H1 (cell line): ENCODE data around the gene ADAMTS3. TPM values are rescaled to one million over a fixed set of nuclear protein-coding genes. Genes with fewer than 3 reads are reported as not detected.

Source experiments
- BCL11A ChIP-seq, 2 experiments: IDR thresholded peaks; one replicate each; pipeline ENCODE4 v1.6.1; 2011; ENCODE audit warnings: low read depth in 2 of 2, low read length in 2 of 2, mild to moderate bottlenecking in 2 of 2
- CREB1 ChIP-seq: IDR thresholded peaks from 2 replicates; pipeline ENCODE4 v1.6.1; 2012; ENCODE audit warnings: inconsistent platforms
- CTBP2 ChIP-seq: IDR thresholded peaks from 2 replicates; pipeline ENCODE4 v1.7.0; 2011; ENCODE audit warnings: borderline replicate concordance, mild to moderate bottlenecking, moderate library complexity, mixed read lengths, low read length; ENCODE audit not compliant: insufficient read depth, insufficient read length
- EP300 ChIP-seq, 2 experiments: IDR thresholded peaks; 1 replicate in 1 of 2; 2 replicates in 1 of 2; pipeline ENCODE4 v1.6.1; 2011 to 2012; ENCODE audit warnings: low read depth in 2 of 2, low read length in 2 of 2, mild to moderate bottlenecking in 2 of 2, borderline replicate concordance in 1 of 2, inconsistent platforms in 1 of 2, moderate library complexity in 1 of 2
- GABPA ChIP-seq: IDR thresholded peaks from 2 replicates; pipeline ENCODE4 v1.6.1; 2011; ENCODE audit warnings: mild to moderate bottlenecking, low read length, moderate library complexity, borderline replicate concordance; ENCODE audit not compliant: insufficient read depth
- KDM1A ChIP-seq: fragments of 200-600, 300-600 bp; sonication (generic); IDR thresholded peaks from 2 replicates; pipeline ENCODE4 v1.7.1; 2016; ENCODE audit warnings: mild to moderate bottlenecking, low read length, borderline replicate concordance
- POLR2A ChIP-seq, 2 experiments: IDR thresholded peaks; 1 replicate in 1 of 2; 2 replicates in 1 of 2; pipeline ENCODE4 v1.6.1; 2011; ENCODE audit warnings: low read depth in 2 of 2, low read length in 2 of 2, mild to moderate bottlenecking in 2 of 2; ENCODE audit errors: control extremely low read depth in 1 of 2
- SAP30 ChIP-seq: fragments of 300-600 bp; sonication (generic); IDR thresholded peaks from 2 replicates; pipeline ENCODE4 v1.7.1; 2012; ENCODE audit warnings: low read length, moderate library complexity, mild to moderate bottlenecking, inconsistent platforms; ENCODE audit not compliant: insufficient read depth, insufficient replicate concordance
- SRF ChIP-seq: IDR thresholded peaks from 2 replicates; pipeline ENCODE4 v1.6.1; 2011; ENCODE audit warnings: mild to moderate bottlenecking, low read depth, low read length, moderate library complexity
- polyA plus RNA-seq, 7 experiments: library from polyadenylated mRNA; depleted of rRNA in 3 of 7; stranded (reverse) in 5 of 7; unstranded in 2 of 7; fragments of >200 nt in 5 of 7; fragments of 200-250 nt in 2 of 7; gene quantifications; 1 replicate in 5 of 7; 2 replicates in 1 of 7; 4 replicates in 1 of 7; pipeline versions ENCODE4 v1.2.1 to v1.2.3, GENCODE V29; 2011 to 2013; ENCODE audit warnings: missing spikeins in 2 of 7, mixed read lengths in 2 of 7
- total RNA-seq: library from RNA; stranded (reverse); fragmentation: NEBNext Ultra II Directional; extraction: Animal tissue kit (Norgen Biotek cat#: 25700); gene quantifications from 2 replicates; pipeline ENCODE4 v1.2.1, GENCODE V29; 2021
- TF ChIP-seq, protein P1 (sequence below): fragments of 300-600 bp; sonication (generic); IDR thresholded peaks from 2 replicates; pipeline ENCODE4 v1.7.1; 2012; ENCODE audit warnings: low read length, moderate library complexity, mild to moderate bottlenecking, inconsistent platforms; ENCODE audit not compliant: insufficient replicate concordance
- TF ChIP-seq, protein P2 (sequence below): IDR thresholded peaks from 2 replicates; pipeline ENCODE4 v1.6.1; 2011; ENCODE audit warnings: low read depth, mild to moderate bottlenecking, low read length; ENCODE audit not compliant: insufficient read depth

Gene ADAMTS3
- total and polyA plus RNA-seq, 2 of the 8 experiments (the other 6 are each of a cell fraction or from before 2014, with no cell fraction given), result 1.3 to 3.4 TPM

DNA sequence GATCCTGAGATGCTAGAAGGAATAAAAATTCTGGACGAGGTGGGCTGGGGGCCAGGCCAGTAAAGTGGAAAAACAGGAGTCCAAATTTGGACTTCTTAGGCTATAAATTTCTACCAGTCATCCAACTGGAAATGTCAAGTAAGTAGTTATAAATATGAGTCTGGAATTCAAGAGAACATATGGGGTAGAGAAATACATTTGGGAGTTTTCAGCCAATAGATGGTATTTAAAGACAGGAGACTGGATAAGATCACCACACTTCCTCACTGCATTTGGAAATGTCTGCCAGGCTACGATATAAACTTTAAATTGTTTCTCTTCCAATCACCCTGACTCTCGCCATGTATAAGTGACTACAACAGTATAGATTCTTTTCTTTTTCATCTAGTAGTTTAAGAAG lies 294.8 kb downstream of the ADAMTS3 start (continued):
- TF ChIP-seq, protein P1, sequence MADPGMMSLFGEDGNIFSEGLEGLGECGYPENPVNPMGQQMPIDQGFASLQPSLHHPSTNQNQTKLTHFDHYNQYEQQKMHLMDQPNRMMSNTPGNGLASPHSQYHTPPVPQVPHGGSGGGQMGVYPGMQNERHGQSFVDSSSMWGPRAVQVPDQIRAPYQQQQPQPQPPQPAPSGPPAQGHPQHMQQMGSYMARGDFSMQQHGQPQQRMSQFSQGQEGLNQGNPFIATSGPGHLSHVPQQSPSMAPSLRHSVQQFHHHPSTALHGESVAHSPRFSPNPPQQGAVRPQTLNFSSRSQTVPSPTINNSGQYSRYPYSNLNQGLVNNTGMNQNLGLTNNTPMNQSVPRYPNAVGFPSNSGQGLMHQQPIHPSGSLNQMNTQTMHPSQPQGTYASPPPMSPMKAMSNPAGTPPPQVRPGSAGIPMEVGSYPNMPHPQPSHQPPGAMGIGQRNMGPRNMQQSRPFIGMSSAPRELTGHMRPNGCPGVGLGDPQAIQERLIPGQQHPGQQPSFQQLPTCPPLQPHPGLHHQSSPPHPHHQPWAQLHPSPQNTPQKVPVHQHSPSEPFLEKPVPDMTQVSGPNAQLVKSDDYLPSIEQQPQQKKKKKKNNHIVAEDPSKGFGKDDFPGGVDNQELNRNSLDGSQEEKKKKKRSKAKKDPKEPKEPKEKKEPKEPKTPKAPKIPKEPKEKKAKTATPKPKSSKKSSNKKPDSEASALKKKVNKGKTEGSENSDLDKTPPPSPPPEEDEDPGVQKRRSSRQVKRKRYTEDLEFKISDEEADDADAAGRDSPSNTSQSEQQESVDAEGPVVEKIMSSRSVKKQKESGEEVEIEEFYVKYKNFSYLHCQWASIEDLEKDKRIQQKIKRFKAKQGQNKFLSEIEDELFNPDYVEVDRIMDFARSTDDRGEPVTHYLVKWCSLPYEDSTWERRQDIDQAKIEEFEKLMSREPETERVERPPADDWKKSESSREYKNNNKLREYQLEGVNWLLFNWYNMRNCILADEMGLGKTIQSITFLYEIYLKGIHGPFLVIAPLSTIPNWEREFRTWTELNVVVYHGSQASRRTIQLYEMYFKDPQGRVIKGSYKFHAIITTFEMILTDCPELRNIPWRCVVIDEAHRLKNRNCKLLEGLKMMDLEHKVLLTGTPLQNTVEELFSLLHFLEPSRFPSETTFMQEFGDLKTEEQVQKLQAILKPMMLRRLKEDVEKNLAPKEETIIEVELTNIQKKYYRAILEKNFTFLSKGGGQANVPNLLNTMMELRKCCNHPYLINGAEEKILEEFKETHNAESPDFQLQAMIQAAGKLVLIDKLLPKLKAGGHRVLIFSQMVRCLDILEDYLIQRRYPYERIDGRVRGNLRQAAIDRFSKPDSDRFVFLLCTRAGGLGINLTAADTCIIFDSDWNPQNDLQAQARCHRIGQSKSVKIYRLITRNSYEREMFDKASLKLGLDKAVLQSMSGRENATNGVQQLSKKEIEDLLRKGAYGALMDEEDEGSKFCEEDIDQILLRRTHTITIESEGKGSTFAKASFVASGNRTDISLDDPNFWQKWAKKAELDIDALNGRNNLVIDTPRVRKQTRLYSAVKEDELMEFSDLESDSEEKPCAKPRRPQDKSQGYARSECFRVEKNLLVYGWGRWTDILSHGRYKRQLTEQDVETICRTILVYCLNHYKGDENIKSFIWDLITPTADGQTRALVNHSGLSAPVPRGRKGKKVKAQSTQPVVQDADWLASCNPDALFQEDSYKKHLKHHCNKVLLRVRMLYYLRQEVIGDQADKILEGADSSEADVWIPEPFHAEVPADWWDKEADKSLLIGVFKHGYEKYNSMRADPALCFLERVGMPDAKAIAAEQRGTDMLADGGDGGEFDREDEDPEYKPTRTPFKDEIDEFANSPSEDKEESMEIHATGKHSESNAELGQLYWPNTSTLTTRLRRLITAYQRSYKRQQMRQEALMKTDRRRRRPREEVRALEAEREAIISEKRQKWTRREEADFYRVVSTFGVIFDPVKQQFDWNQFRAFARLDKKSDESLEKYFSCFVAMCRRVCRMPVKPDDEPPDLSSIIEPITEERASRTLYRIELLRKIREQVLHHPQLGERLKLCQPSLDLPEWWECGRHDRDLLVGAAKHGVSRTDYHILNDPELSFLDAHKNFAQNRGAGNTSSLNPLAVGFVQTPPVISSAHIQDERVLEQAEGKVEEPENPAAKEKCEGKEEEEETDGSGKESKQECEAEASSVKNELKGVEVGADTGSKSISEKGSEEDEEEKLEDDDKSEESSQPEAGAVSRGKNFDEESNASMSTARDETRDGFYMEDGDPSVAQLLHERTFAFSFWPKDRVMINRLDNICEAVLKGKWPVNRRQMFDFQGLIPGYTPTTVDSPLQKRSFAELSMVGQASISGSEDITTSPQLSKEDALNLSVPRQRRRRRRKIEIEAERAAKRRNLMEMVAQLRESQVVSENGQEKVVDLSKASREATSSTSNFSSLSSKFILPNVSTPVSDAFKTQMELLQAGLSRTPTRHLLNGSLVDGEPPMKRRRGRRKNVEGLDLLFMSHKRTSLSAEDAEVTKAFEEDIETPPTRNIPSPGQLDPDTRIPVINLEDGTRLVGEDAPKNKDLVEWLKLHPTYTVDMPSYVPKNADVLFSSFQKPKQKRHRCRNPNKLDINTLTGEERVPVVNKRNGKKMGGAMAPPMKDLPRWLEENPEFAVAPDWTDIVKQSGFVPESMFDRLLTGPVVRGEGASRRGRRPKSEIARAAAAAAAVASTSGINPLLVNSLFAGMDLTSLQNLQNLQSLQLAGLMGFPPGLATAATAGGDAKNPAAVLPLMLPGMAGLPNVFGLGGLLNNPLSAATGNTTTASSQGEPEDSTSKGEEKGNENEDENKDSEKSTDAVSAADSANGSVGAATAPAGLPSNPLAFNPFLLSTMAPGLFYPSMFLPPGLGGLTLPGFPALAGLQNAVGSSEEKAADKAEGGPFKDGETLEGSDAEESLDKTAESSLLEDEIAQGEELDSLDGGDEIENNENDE, result no peak
- TF ChIP-seq SAP30, result no peak
- TF ChIP-seq GABPA, result no peak
- TF ChIP-seq BCL11A (IDR thresholded peaks at IDR 0.05; ENCODE audit: low read depth in 2 of 2, low read length in 2 of 2), result no peak
- no peak for TF ChIP-seq CREB1
- TF ChIP-seq KDM1A, result no peak
- no peak for TF ChIP-seq POLR2A (IDR thresholded peaks at IDR 0.05; ENCODE audit: control extremely low read depth in 1 of 2, low read depth in 2 of 2, low read length in 2 of 2)
- TF ChIP-seq EP300 (IDR thresholded peaks at IDR 0.05; ENCODE audit: borderline replicate concordance in 1 of 2, low read depth in 2 of 2, low read length in 2 of 2), result no peak
- TF ChIP-seq SRF, result no peak
- TF ChIP-seq CTBP2, result no peak
- TF ChIP-seq, protein P2, sequence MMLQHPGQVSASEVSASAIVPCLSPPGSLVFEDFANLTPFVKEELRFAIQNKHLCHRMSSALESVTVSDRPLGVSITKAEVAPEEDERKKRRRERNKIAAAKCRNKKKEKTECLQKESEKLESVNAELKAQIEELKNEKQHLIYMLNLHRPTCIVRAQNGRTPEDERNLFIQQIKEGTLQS, result no peak
